Esophagus muscularis mucosa (tissue), 3 donors: ENCODE data around the gene USP6.

Experiments
- POLR2A ChIP-seq: fragments of 450-650 bp; IDR thresholded peaks from one replicate; pipeline ENCODE4 v1.6.1; 2017; ENCODE audit warnings: antibody characterized with exemption, moderate library complexity, mild to moderate bottlenecking, low read depth
- TF ChIP-seq, protein P1 (sequence below), 3 experiments: fragments of 200-600 bp in 2 of 3; fragments of 450-650 bp in 1 of 3; sonication (generic) in 2 of 3; IDR thresholded peaks; one replicate each; pipeline ENCODE4 v1.5.1; 2017 to 2019; ENCODE audit warnings: antibody characterized with exemption in 3 of 3, mild to moderate bottlenecking in 2 of 3, moderate library complexity in 1 of 3

DNA sequence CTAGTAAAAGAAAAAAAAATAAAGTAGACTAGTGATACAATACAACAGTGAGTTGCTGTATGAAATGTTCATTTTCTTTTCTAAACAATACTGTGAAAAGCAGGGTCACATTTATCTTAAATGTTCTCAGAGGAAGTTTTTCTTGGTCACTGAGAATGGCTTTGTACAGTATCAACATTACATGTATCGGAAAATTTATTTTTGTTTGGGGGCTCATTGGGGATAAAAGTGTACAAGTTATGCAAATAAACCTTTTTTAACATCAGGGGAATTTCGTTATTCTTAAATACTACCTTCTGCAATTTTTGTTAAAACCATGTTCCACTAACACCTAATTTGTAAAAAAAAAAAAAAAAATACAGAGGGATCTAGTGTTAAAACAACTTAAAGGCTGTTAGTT lies 84.5 kb downstream of the USP6 start:
- TF ChIP-seq, protein P1, sequence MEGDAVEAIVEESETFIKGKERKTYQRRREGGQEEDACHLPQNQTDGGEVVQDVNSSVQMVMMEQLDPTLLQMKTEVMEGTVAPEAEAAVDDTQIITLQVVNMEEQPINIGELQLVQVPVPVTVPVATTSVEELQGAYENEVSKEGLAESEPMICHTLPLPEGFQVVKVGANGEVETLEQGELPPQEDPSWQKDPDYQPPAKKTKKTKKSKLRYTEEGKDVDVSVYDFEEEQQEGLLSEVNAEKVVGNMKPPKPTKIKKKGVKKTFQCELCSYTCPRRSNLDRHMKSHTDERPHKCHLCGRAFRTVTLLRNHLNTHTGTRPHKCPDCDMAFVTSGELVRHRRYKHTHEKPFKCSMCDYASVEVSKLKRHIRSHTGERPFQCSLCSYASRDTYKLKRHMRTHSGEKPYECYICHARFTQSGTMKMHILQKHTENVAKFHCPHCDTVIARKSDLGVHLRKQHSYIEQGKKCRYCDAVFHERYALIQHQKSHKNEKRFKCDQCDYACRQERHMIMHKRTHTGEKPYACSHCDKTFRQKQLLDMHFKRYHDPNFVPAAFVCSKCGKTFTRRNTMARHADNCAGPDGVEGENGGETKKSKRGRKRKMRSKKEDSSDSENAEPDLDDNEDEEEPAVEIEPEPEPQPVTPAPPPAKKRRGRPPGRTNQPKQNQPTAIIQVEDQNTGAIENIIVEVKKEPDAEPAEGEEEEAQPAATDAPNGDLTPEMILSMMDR (IDR thresholded peaks at IDR 0.05), result no peak
- TF ChIP-seq POLR2A, result no peak
